Upper lobe of right lung (tissue), 1 donor: Measurements from ENCODE around the gene CYFIP1. TPM values are rescaled to one million over a fixed set of nuclear protein-coding genes. Genes with fewer than 3 reads are reported as not detected.

Source experiments
- ATAC-seq: fragments of 200-7000 bp; cut with Tn5 transposase; one replicate; pipeline ENCODE4 v1.9.1; 2020; ENCODE audit warnings: mild to moderate bottlenecking, moderate library complexity
- DNase-seq: peaks from one replicate; pipeline ENCODE4 v3.0.0-alpha.2; 2020
- H3K27ac ChIP-seq: fragments of 200-600 bp; one replicate; pipeline ENCODE4 v1.8.0; 2022
- H3K27me3 ChIP-seq: fragments of 200-600 bp; one replicate; pipeline ENCODE4 v1.8.0; 2022; ENCODE audit warnings: mild to moderate bottlenecking
- H3K36me3 ChIP-seq: fragments of 200-600 bp; one replicate; pipeline ENCODE4 v1.8.0; 2022
- H3K4me1 ChIP-seq: fragments of 200-600 bp; one replicate; pipeline ENCODE4 v1.8.0; 2022
- H3K4me3 ChIP-seq: fragments of 200-600 bp; one replicate; pipeline ENCODE4 v1.8.0; 2022; ENCODE audit warnings: mild to moderate bottlenecking
- H3K9me3 ChIP-seq: fragments of 200-600 bp; one replicate; pipeline ENCODE4 v1.8.0; 2022
- CTCF ChIP-seq: fragments of 200-600 bp; IDR thresholded peaks from one replicate; pipeline ENCODE4 v1.8.0; 2022; ENCODE audit warnings: antibody characterized with exemption
- intact Hi-C: fragments of 100-400 bp; cut with DNase I; formaldehyde crosslinking; loops from one replicate; pipeline ENCODE4 v1.11.0; 2022
- total RNA-seq: library from RNA; stranded (reverse); fragmentation: NEBNext Ultra II Directional; extraction: Animal tissue kit (Norgen Biotek cat#: 25700); gene quantifications from one replicate; pipeline ENCODE4 v1.2.1, GENCODE V29; 2021
- donor health status: DM: no; HTN: yes; CAD: no; lungs with severe emphysema.

The CYFIP1 gene
- total RNA-seq, 1 donor from 2014 or later: 139 TPM

- Histone ChIP-seq H3K4me3 (peak within 1 kb of the TSS; percentile 70), H3K9me3 (no peaks in the 10 kb centered on the region), H3K36me3 (peaks cover 10% of the 10 kb centered on the region), H3K27ac (peak within 1 kb of the TSS; percentile 94), H3K4me1 (peaks cover 17% of the 10 kb centered on the region), H3K27me3 (no peaks in the 10 kb centered on the region)
- DNase-seq: peak; percentile 99
- intact Hi-C loops: no loop called here
- ATAC-seq: peak; percentile 99
- TF ChIP-seq CTCF: no peak
These were observed 141.7 kb downstream of the CYFIP1 start, which contains the start of gene NIPA2 for GRCh38 chr15:22838292-22839042. Gene NIPA2, plus strand, starts transcription at chr15:22838666. Its CDS starts 13,066 bp downstream, at chr15:22851732.

GRCh38 chr15:22831473-22831872, 148.7 kb downstream of the CYFIP1 start:
- H3K4me3 ChIP-seq: no peak overlapping the region
- intact Hi-C loops: no loop called here
- no peak for ATAC-seq
- no peak for DNase-seq
- no peaks in the 10 kb centered on the region for H3K4me1 ChIP-seq
- TF ChIP-seq CTCF: no peak
- H3K36me3 ChIP-seq: peaks cover 15% of the 10 kb centered on the region
- H3K27ac ChIP-seq: no peak overlapping the region
- no peaks in the 10 kb centered on the region for H3K27me3 ChIP-seq
- no peaks in the 10 kb centered on the region for H3K9me3 ChIP-seq

GRCh38 chr15:22827125-22827524, 153.0 kb downstream of the CYFIP1 start:
- intact Hi-C loops: no loop called here
- Histone ChIP-seq H3K9me3 (no peaks in the 10 kb centered on the region), H3K4me1 (no peaks in the 10 kb centered on the region), H3K27ac (no peak overlapping the region), H3K4me3 (no peak overlapping the region), H3K36me3 (peaks cover 38% of the 10 kb centered on the region), H3K27me3 (no peaks in the 10 kb centered on the region)
- ATAC-seq (no peak), DNase-seq (no peak)
- no peak for TF ChIP-seq CTCF

GRCh38 chr15:22823495-22824128, 156.6 kb downstream of the CYFIP1 start:
- no peak for TF ChIP-seq CTCF
- Histone ChIP-seq H3K27me3 (no peaks in the 10 kb centered on the region), H3K36me3 (peaks cover 55% of the 10 kb centered on the region), H3K4me1 (no peaks in the 10 kb centered on the region), H3K27ac (no peak overlapping the region), H3K4me3 (no peak overlapping the region), H3K9me3 (no peaks in the 10 kb centered on the region)
- intact Hi-C loops: no loop called here
- ATAC-seq: no peak
- DNase-seq: no peak

GRCh38 chr15:22819651-22820050, 160.5 kb downstream of the CYFIP1 start:
- no peaks in the 10 kb centered on the region for H3K9me3 ChIP-seq
- ATAC-seq (no peak), DNase-seq (no peak)
- no peaks in the 10 kb centered on the region for H3K27me3 ChIP-seq
- H3K4me3 ChIP-seq: no peak overlapping the region
- no peaks in the 10 kb centered on the region for H3K4me1 ChIP-seq
- peaks cover 30% of the 10 kb centered on the region for H3K36me3 ChIP-seq
- TF ChIP-seq CTCF: no peak
- H3K27ac ChIP-seq: no peak overlapping the region
- intact Hi-C loops: no loop called here

Other genes with a start within 250 kb of the CYFIP1 start
- 16.2 TPM for gene NIPA1, start 193.7 kb downstream of the CYFIP1 start, total RNA-seq
- gene NIPA2, start 141.7 kb downstream of the CYFIP1 start, total RNA-seq: 46.2 TPM
- 19.2 TPM for gene TUBGCP5, start 59.2 kb upstream of the CYFIP1 start, total RNA-seq
- not detected for gene GOLGA6L1, start 156.5 kb upstream of the CYFIP1 start, total RNA-seq